ENCODE results near the gene LNX2.

LNX2 gene

GRCh38 chr13:27500806-27501534, 119.4 kb downstream of the LNX2 start:
- no peak for DNase-seq

- DNase-seq, result no peak
Measured at GRCh38 chr13:27497563-27498230, 122.6 kb downstream of the LNX2 start.

- no peak for DNase-seq
Measured at GRCh38 chr13:27496536-27497273, 123.6 kb downstream of the LNX2 start.

- DNase-seq, result no peak
Measured at GRCh38 chr13:27496006-27496405, 124.3 kb downstream of the LNX2 start.

All from CD4-positive, alpha-beta T cell treated with Interleukin-1 beta for 1 hour (primary cell).